NCI-H2196 treated with DMSO at 0.1 percent for 48 hours (cell line): Measurements from ENCODE around the gene GLRA3.
"Not testable (repeated sequence)": the region's sequence is repeated elsewhere in the genome, so short reads cannot be mapped to it uniquely, and the experiment has no call there.

Experiments used
- DNase-seq: peaks from one replicate; lab custom pipeline; 2025; ENCODE audit not compliant: unreplicated experiment; lab: John Stamatoyannopoulos, UW

GLRA3 gene

DNA sequence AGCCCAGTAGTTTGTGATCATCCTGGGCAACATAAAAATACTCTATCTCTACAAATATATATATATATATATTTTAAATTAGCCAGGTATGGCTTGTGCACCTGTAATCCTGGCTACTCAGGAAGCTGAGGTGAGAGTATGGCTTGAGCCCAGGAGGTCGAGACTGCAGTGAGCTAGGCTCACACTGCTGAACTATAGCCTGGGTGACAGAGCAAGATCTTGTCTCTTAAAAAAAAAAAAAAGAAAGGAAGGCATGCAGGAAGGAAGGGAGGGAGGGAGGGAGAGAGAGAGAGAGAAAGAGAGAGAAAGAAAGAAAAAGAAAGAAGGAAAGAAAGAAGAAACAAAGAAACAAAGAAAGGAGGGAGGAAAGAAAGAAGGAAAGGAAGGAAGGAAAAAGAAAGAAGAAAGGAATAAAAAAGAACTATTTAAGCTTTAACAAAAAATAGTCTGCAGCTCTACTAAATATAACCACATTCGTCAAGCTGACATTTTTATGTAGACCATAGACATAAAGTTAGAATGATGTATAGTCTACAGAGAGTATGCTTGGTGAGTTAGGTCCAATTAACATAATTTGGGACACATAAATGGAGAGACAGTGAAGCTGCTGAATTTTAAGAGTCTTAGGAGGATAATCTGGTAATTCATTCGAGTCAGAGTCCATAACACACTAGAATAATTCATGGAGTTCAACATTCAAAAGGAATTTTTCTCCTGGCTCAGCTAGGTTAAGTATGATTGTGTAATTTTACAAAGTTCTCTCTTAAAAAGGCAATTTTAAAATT is 111.9 kb downstream of the GLRA3 start:
- no peak for DNase-seq

- no peak for DNase-seq
Measured at GRCh38 chr4:174714393-174715211, 114.4 kb downstream of the GLRA3 start.

GRCh38 chr4:174713821-174714220 is 115.2 kb downstream of the GLRA3 start:
- DNase-seq: no peak

- no peak for DNase-seq
Measured at GRCh38 chr4:174713181-174713580, 115.9 kb downstream of the GLRA3 start.

DNA sequence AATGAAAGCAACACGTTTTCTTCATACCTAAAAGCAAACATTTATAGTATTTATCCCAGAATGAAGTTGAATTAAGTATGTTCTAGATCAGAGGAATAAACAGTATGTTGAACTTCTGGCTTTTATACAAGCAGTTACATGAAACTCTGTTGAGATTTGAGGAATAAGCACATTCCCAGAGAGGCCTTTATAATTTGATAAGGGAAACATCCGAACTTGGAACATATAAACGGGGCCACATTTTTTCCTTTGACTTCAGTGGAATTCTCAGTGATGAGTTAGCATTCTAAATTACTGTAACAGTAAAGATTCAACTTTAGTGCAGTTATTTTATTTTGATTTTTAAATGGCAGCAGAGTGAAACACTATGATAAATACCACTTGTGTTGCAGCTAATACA is 119.5 kb downstream of the GLRA3 start:
- no peak for DNase-seq

- DNase-seq: no peak
Measured at GRCh38 chr4:174708381-174708780, 120.7 kb downstream of the GLRA3 start.

DNA sequence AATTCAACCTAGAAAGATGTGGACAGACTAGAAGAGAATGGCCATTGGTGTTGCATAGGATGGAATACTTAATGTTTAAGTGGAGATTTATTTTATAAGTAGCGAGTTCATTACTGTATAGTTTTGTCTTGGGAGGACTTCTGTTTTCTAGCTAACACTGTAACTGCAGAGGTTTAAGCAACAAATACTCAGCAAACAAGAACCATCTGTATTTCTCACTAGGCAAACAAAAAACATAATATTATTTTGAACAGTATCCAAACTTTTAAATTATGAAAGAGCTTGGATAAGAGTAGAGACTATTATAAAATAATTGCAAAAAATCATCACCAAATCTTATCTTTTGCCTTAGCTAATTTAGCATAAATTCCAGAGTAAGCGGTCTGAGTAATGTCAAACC is 121.1 kb downstream of the GLRA3 start:
- no peak for DNase-seq

DNA sequence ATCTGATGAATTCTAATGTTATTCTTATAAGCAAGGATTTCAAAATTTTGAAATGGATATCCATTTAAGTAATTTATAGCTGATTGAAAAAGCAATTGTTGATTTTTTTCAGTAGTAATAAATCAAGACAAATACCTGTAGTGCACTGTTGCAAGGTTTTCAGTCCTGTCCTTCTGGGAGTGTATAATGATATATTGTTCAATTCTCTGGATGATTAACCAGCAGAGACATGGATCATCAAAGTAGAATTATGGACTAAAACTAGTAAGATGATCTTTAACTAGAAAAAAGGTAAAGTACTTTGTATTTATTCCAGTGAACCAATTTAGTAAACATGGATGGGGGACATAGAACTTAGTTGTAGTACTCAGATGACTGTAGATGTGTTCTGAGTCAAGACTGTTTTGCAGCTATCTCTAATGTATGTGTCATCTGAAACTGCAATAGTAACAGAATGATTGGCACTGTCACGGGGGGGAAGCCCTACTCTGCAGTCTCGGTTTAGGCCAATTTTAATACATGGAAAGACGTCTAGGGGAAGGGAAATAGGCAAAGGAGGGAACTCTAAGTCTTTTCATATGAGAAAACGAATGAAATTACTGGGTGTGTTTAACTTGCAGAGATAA is 121.9 kb downstream of the GLRA3 start:
- no peak for DNase-seq

DNA sequence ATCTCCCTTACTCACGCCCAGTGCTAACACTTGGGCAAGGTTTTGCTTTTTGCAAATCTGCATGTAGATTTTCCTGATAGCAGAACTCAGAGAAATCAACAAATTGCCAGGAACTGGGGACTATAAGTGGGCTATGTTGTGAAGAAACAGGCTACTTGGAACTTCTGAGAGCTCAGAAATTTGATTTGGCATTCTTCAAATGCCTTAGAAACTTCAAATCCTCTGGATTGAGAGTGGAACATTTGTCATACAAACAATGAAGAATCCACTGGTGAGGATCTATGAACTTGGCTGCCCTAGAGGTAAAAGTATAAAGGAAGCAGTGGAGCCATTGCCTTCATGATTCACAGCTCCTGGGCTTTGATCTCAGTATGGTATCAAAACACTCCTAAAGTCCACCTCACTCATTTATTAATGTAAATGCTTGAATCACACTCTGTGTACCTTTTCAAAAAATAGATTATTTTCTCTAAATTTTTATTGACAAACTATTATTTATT is 126.0 kb downstream of the GLRA3 start:
- no peak for DNase-seq

GRCh38 chr4:174699654-174700053 is 129.4 kb downstream of the GLRA3 start:
- DNase-seq: no peak

DNA sequence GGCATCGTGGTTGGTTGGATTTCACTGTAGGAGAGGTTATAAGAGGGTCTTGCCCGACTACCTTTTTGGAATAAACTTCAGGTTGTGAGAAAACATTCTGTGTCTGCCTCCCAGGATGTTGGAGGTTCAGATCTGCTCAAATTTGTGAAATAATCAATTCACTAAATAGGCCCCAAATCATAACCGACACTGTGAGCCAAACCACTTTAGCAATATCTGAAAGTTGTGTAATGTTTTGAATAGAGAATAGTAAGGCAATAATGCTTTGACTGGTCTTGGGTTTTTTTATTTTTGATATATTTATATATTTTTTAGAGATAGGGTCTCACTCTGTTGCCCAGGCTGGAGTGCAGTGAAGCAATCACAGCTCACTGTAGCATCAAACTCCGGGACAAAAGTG is 131.2 kb downstream of the GLRA3 start:
- DNase-seq: no peak

- DNase-seq: no peak
Measured at GRCh38 chr4:174697202-174697601, 131.8 kb downstream of the GLRA3 start.

DNA sequence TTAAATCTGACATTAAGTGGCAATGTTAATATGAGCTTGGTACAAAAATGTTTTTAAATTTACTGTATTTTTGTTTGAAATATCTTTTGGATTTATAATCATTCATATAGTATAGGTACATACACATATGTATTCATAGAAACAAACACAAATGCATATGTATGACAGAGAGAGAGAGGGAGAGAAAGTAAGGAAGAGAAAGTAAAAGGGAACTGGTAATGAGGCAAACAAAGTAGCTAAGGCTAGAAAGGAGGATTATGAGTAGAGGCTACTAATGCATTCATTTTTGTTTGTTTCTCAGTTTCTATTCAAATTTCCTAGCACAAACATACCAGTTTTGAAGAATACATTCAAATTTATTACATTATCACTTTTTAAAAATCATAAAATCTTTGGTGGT is 132.4 kb downstream of the GLRA3 start:
- DNase-seq: no peak

GRCh38 chr4:174691876-174692275 is 137.2 kb downstream of the GLRA3 start:
- DNase-seq: not testable (repeated sequence)

DNA sequence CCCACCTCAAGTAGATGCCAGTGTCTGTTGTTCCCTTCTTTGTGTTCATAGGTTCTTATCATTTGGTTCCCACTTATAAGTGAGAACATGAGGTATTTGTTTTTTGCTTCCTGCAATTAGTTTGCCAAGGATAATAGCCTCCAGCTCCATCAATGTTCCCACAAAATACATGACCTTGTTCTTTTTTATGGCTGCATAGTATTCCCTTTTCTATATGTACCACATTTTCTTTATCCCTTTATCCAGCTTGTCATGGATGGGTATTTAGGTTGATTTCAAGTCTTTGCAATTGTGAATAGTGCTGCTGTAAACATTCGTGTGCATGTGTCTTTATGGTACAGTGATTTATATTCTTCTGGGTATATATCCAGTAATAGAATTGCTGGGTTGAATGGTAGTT is 138.4 kb downstream of the GLRA3 start:
- no peak for DNase-seq

- no peak for DNase-seq
Measured at GRCh38 chr4:174689618-174690017, 139.4 kb downstream of the GLRA3 start.

DNA sequence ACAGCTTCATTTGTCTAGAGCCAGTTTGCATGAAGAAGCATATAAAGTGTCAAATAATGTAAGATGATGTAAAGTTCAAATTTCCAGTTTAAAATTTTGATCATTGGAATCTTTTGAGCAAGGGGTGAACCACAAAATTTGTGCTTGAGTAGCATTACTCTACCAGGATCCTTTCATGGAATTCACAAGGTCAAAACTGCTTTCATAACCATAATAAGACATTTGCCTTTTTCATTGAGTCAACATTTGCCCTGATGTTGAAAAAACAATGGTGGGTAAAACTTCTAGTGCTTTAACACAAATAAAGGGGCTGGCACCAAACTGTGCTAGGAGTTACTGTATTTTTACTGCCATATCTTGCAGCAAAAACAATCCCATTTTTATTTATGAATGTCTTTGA is 142.2 kb downstream of the GLRA3 start:
- DNase-seq: no peak

GRCh38 chr4:174681723-174682300 is 147.2 kb downstream of the GLRA3 start:
- no peak for DNase-seq

GRCh38 chr4:174674305-174674840 is 154.7 kb downstream of the GLRA3 start:
- DNase-seq: no peak

- DNase-seq: no peak
Measured at GRCh38 chr4:174673865-174674264, 155.2 kb downstream of the GLRA3 start.

DNA sequence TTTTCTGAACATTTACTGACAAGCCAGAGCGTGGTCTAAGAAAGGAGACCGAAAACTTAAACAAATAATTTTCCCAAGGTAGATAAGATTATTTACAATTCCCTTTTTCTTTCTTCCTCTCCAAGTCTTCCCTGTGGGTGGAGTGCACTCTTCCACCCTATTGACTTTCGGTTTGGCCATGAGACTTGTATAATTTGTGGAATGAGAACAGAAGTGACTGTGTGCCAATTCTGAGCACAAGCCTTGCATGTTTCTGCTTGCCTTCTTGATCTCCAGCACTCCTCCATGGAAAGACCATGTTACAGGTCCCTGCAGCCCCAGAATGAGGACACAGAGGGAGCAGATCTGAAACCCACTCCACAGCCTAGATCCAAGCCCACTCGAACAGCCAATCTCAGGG is 156.8 kb downstream of the GLRA3 start:
- DNase-seq: no peak
